OCI-LY7 (cell line): ENCODE data around the gene CUL4A.

Source experiments
- EZH2phosphoT487 ChIP-seq: fragments of 200-600 bp; sonication (generic); IDR thresholded peaks from 2 replicates; pipeline ENCODE4 v1.6.1; 2018; ENCODE audit warnings: low read depth, borderline replicate concordance, mild to moderate bottlenecking, mixed run types, antibody characterized with exemption, low read length, moderate library complexity, mixed read lengths
- TF ChIP-seq, protein P1 (sequence below): fragments of 200-600 bp; sonication (generic); conservative IDR thresholded peaks from 2 replicates; pipeline ENCODE4 v1.5.1; 2014; ENCODE audit warnings: mild to moderate bottlenecking, antibody characterized with exemption, low read length, moderate library complexity, mixed read lengths

DNA sequence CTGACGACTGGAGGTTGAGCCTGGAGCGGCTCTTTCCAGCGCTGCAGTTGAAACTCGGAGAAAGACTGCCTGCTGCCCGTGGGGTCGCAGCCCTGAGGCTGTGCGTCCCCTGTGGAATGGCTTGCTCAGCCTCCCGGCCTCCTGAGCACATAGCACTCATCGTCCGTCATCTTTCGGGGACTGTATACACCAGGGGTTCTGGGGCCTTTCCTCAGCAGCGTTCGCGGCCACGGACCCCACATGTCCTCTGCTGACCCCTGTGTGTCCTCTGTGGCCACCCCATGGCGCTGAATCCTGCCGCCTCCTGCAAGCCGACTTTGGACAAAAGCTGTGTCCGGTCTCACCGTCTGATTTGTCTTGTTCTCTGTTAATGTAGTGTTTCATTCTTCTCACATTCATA is 20.4 kb downstream of the CUL4A start:
- TF ChIP-seq, protein P1, sequence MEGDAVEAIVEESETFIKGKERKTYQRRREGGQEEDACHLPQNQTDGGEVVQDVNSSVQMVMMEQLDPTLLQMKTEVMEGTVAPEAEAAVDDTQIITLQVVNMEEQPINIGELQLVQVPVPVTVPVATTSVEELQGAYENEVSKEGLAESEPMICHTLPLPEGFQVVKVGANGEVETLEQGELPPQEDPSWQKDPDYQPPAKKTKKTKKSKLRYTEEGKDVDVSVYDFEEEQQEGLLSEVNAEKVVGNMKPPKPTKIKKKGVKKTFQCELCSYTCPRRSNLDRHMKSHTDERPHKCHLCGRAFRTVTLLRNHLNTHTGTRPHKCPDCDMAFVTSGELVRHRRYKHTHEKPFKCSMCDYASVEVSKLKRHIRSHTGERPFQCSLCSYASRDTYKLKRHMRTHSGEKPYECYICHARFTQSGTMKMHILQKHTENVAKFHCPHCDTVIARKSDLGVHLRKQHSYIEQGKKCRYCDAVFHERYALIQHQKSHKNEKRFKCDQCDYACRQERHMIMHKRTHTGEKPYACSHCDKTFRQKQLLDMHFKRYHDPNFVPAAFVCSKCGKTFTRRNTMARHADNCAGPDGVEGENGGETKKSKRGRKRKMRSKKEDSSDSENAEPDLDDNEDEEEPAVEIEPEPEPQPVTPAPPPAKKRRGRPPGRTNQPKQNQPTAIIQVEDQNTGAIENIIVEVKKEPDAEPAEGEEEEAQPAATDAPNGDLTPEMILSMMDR, result no peak
- TF ChIP-seq EZH2phosphoT487, result no peak
